ENCODE measurements around the gene TBK1. TPM values are rescaled to one million over a fixed set of nuclear protein-coding genes. Genes with fewer than 3 reads are reported as not detected.

Gene TBK1
- total and polyA plus RNA-seq, 2 of the 13 experiments (the other 11 are each of a cell fraction or from before 2014, with no cell fraction given) = 10.3 to 25.2 TPM

DNA sequence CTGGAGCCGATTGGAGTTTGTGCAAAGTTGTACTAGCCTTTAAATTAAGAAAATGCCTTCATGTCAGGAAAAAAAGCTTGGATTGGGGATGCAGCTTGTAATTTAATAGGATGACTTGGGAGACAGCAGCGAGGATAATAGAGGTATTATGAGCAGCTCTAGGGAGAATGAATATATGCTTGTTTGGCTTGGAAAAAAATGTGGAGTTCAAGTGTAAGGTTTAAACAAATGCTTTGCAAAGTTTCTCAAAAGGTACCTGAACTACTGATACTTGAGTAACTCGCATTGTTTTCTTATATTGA lies 93.1 kb downstream of the TBK1 start:
- Histone ChIP-seq H4K20me1 (ENCODE audit: insufficient read depth, low read length) (no peaks in the 10 kb centered on the region), H3K4me2 (ENCODE audit: low read depth, low read length) (no peak overlapping the region), H3K36me3 (replicated peaks in 1 of 2; ENCODE audit: control insufficient read depth in 1 of 2, insufficient read depth in 2 of 2, low read length in 2 of 2) (no peaks in the 10 kb centered on the region), H3K9ac (ENCODE audit: insufficient read depth, low read depth, low read length) (no peak overlapping the region), H3K4me3 (replicated peaks in 1 of 3; ENCODE audit: insufficient read depth in 1 of 3, low read depth in 2 of 3, low read length in 3 of 3) (no peak overlapping the region), H3K27me3 (ENCODE audit: control insufficient read depth in 1 of 2, insufficient read depth in 2 of 2, low read length in 2 of 2) (no peaks in the 10 kb centered on the region), H2AFZ (ENCODE audit: low read length) (no peak overlapping the region), H3K79me2 (ENCODE audit: insufficient read depth, low read length) (no peaks in the 10 kb centered on the region), H3K27ac (ENCODE audit: extremely low read length, insufficient read depth, low read length) (no peak overlapping the region), H3K4me1 (ENCODE audit: insufficient read depth, low read length) (no peaks in the 10 kb centered on the region), H3K9me3 (ENCODE audit: low read length) (no peaks in the 10 kb centered on the region)
- no TSS peak for BruUV-seq (replicated peaks)
- TF ChIP-seq, protein P1, sequence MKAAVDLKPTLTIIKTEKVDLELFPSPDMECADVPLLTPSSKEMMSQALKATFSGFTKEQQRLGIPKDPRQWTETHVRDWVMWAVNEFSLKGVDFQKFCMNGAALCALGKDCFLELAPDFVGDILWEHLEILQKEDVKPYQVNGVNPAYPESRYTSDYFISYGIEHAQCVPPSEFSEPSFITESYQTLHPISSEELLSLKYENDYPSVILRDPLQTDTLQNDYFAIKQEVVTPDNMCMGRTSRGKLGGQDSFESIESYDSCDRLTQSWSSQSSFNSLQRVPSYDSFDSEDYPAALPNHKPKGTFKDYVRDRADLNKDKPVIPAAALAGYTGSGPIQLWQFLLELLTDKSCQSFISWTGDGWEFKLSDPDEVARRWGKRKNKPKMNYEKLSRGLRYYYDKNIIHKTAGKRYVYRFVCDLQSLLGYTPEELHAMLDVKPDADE (CRISPR knock-in tag; IDR thresholded peaks at IDR 0.05) = no peak
- TF ChIP-seq SATB2 (CRISPR knock-in tag; IDR thresholded peaks at IDR 0.05) (no peak), GZF1 (CRISPR knock-in tag; IDR thresholded peaks at IDR 0.05) (no peak), EP300 (IDR thresholded peaks at IDR 0.05; ENCODE audit: low read depth in 2 of 2, low read length in 2 of 2) (no peak), EP300 (CRISPR knock-in tag; IDR thresholded peaks at IDR 0.05; ENCODE audit: borderline replicate concordance) (no peak), MZF1 (CRISPR knock-in tag; IDR thresholded peaks at IDR 0.05; ENCODE audit: borderline replicate concordance) (no peak), ZNF264 (CRISPR knock-in tag; IDR thresholded peaks at IDR 0.05) (no peak), FOXP1 (IDR thresholded peaks at IDR 0.05) (no peak), FOXP1 (CRISPR knock-in tag; IDR thresholded peaks at IDR 0.05) (no peak), RARG (CRISPR knock-in tag; IDR thresholded peaks at IDR 0.05; ENCODE audit: low read depth) (no peak), MED8 (CRISPR knock-in tag; IDR thresholded peaks at IDR 0.05; ENCODE audit: insufficient replicate concordance) (no peak), ZNF839 (CRISPR knock-in tag; IDR thresholded peaks at IDR 0.05; ENCODE audit: borderline replicate concordance) (no peak), SOX6 (IDR thresholded peaks at IDR 0.05) (no peak), SOX6 (CRISPR knock-in tag; IDR thresholded peaks at IDR 0.05) (no peak), CBFB (CRISPR knock-in tag; IDR thresholded peaks at IDR 0.05) (no peak), ZNF660 (CRISPR knock-in tag; IDR thresholded peaks at IDR 0.05; ENCODE audit: borderline replicate concordance, low read depth) (no peak), HNRNPLL (IDR thresholded peaks at IDR 0.05; ENCODE audit: low read depth, low read length, poor library complexity, severe bottlenecking) (no peak), PLRG1 (conservative IDR thresholded peaks at IDR 0.05) (no peak), ZNF761 (CRISPR knock-in tag; conservative IDR thresholded peaks at IDR 0.05) (no peak), ZBTB3 (CRISPR knock-in tag; IDR thresholded peaks at IDR 0.05; ENCODE audit: borderline replicate concordance, low read depth) (no peak)
- TF ChIP-seq, protein P2, sequence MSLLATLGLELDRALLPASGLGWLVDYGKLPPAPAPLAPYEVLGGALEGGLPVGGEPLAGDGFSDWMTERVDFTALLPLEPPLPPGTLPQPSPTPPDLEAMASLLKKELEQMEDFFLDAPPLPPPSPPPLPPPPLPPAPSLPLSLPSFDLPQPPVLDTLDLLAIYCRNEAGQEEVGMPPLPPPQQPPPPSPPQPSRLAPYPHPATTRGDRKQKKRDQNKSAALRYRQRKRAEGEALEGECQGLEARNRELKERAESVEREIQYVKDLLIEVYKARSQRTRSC (CRISPR knock-in tag; IDR thresholded peaks at IDR 0.05; ENCODE audit: low read depth) = no peak
- 31% methylated on average over 3 of the region's 3 CpGs for WGBS (ENCODE audit: low lambda C conversion rate)
- ChIA-PET CTCF (ENCODE audit: low intra/inter-chr PET ratio, low total read pairs) (no interaction called here), POLR2A (interaction anchor here (0.7 kb wide), 1 partner anchor 91 kb away, joined by 3 read pairs; no protein-coding TSS in a partner anchor)
- intact Hi-C loops (cut with micrococcal nuclease; ENCODE audit: unreplicated experiment) (no loop called here), in situ Hi-C loops (cut with HindIII; ENCODE audit: extremely low pct_ligation_motif_present, low pct_unique_long_range_greater_than_20kb) (loop anchor here (5.0 kb wide), 2 partner anchors 62 to 147 kb away; no protein-coding TSS in a partner anchor)
- no peak for ATAC-seq
- FAIRE-seq = no peak
- DNase-seq (ENCODE audit: low spot score) = no peak
